ENCODE results near the gene ROR2.

Gene ROR2

DNA sequence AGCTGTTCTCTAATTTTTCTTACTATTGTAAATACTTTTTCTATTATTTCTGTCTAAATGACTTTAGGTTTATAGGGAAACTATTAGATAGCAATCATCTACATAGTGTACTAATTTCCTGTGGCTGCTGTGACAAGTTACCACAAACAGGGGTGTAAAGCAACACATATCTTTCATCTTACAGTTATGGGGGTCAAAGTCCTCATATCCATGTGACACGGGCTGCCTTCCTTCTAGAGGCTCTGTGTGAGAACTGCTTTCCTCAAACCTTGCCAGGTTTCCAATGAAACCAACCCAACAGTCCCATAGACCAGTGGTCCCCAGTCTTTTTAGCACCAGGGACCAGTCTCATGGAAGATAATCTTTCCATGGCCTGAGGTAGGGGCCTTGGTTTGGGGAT is 189.1 kb downstream of the ROR2 start:
- Histone ChIP-seq H3K4me3 (no peak overlapping the region), H3K27ac (no peak overlapping the region)
- DNase-seq (ENCODE audit: low spot score) = no peak
- TF ChIP-seq CTCF (IDR thresholded peaks at IDR 0.05) = no peak

DNA sequence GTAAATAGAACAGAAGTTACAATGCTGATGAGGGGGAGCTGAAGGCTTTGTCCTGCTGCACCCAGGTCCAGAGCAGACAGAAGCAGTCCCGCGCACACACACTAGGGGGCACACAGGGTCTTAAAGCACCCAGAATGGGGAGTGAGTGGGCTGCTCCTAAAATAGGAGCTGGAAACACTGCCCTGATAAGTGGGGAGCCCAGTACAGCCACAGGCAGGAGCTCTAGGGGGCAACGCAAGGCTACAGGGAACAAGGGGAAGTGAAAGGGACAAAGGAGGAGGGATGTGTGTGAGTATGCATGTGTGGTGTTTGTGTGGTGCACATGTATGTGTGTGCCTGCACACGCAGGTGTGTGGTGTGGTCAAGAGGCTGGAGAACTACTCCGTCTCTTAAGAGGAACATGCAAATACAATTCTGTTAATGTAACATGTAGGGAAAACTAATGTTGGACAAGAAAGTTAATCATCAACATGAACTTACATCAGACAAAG is 191.5 kb downstream of the ROR2 start:
- H3K27ac ChIP-seq = no peak overlapping the region
- no peak for DNase-seq (ENCODE audit: low spot score)
- H3K4me3 ChIP-seq = no peak overlapping the region
- TF ChIP-seq CTCF (IDR thresholded peaks at IDR 0.05) = no peak

GRCh38 chr9:91757782-91758181 is 192.2 kb downstream of the ROR2 start:
- TF ChIP-seq CTCF (IDR thresholded peaks at IDR 0.05) = no peak
- Histone ChIP-seq H3K27ac (no peak overlapping the region), H3K4me3 (no peak overlapping the region)
- no peak for DNase-seq (ENCODE audit: low spot score)

DNA sequence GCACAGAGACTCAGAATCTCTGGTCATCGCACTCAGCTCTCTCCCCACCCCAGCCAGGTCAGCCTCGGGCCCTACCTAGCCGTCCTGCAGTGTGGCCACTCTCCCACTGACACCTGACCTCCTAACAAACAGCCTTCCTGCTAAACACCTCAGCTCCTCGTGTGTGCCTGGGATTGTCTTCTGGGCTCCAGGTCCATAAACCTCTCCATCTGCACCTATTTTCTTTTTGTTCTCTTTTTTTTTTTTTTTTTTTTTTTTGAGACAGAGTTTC is 193.6 kb downstream of the ROR2 start:
- no peak for DNase-seq (ENCODE audit: low spot score)
- no peak for TF ChIP-seq CTCF (IDR thresholded peaks at IDR 0.05)
- Histone ChIP-seq H3K4me3 (no peak overlapping the region), H3K27ac (no peak overlapping the region)

GRCh38 chr9:91755761-91756509 is 194.1 kb downstream of the ROR2 start:
- no peak for TF ChIP-seq CTCF (IDR thresholded peaks at IDR 0.05)
- H3K27ac ChIP-seq = no peak overlapping the region
- DNase-seq (ENCODE audit: low spot score) = no peak
- H3K4me3 ChIP-seq = no peak overlapping the region

GRCh38 chr9:91753711-91754110 is 196.3 kb downstream of the ROR2 start:
- H3K4me3 ChIP-seq = no peak overlapping the region
- no peak for DNase-seq (ENCODE audit: low spot score)
- no peak overlapping the region for H3K27ac ChIP-seq
- TF ChIP-seq CTCF (IDR thresholded peaks at IDR 0.05) = no peak

- no peak for TF ChIP-seq CTCF (IDR thresholded peaks at IDR 0.05)
- no peak for DNase-seq (ENCODE audit: low spot score)
- no peak overlapping the region for H3K27ac ChIP-seq
- H3K4me3 ChIP-seq = no peak overlapping the region
Observed at GRCh38 chr9:91751922-91752321, 198.1 kb downstream of the ROR2 start.

Data from coronary artery (tissue), 2 donors.